Measurements from ENCODE around the gene ARHGAP24.

ARHGAP24 gene

DNA sequence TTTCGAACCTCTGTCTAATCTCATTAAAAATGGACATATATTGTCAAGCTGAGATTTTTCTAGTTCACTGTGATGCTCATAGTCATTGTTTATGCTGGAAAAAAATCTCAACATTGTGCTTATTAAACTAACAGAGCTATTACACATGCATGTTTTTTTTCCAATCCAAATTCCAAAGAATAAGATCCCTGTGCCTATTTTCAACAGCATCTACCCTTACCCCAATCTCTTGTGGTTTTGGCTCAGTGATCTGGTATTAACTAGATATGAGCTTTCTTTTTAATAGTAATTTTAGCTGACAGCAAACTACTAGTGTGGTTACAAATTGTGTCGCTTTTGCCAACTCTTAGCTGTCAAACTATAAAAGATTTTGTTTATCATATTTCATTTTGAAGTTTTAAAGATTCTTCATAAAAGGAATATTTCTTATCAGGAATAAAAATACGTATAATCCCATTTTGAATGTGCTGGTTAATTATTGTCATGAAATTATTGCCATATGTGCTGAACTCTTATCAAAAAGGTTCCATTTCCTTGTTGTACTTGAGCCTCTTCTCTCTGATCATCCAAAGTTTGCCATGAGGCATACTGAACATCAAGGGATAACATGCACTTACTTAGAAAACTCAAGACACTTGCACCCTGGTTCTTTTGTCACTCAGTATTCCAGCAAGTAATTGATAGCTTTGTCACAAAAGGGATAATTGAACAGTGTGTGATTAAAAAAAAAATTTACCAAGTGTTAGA lies 241.2 kb downstream of the ARHGAP24 start:
- H3K27ac ChIP-seq: no peak overlapping the region
- TF ChIP-seq, protein P1, sequence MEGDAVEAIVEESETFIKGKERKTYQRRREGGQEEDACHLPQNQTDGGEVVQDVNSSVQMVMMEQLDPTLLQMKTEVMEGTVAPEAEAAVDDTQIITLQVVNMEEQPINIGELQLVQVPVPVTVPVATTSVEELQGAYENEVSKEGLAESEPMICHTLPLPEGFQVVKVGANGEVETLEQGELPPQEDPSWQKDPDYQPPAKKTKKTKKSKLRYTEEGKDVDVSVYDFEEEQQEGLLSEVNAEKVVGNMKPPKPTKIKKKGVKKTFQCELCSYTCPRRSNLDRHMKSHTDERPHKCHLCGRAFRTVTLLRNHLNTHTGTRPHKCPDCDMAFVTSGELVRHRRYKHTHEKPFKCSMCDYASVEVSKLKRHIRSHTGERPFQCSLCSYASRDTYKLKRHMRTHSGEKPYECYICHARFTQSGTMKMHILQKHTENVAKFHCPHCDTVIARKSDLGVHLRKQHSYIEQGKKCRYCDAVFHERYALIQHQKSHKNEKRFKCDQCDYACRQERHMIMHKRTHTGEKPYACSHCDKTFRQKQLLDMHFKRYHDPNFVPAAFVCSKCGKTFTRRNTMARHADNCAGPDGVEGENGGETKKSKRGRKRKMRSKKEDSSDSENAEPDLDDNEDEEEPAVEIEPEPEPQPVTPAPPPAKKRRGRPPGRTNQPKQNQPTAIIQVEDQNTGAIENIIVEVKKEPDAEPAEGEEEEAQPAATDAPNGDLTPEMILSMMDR (IDR thresholded peaks at IDR 0.05): no peak
- TF ChIP-seq ZFX (IDR thresholded peaks at IDR 0.05; ENCODE audit: borderline replicate concordance): no peak

GRCh38 chr4:85717351-85717750 lies 242.4 kb downstream of the ARHGAP24 start:
- no peak overlapping the region for H3K27ac ChIP-seq

GRCh38 chr4:85717847-85718246 lies 242.9 kb downstream of the ARHGAP24 start:
- no peak for TF ChIP-seq ZFX (IDR thresholded peaks at IDR 0.05; ENCODE audit: borderline replicate concordance)
- TF ChIP-seq, protein P1 (IDR thresholded peaks at IDR 0.05): no peak
- no peak overlapping the region for H3K27ac ChIP-seq

More at GRCh38 chr4:85717351-85717750, 242.4 kb downstream of the ARHGAP24 start:
- TF ChIP-seq, protein P1 (IDR thresholded peaks at IDR 0.05): no peak
- no peak for TF ChIP-seq ZFX (IDR thresholded peaks at IDR 0.05; ENCODE audit: borderline replicate concordance)

GRCh38 chr4:85720735-85721134 lies 245.8 kb downstream of the ARHGAP24 start:
- H3K27ac ChIP-seq: no peak overlapping the region
- TF ChIP-seq, protein P1 (IDR thresholded peaks at IDR 0.05): no peak
- TF ChIP-seq ZFX (IDR thresholded peaks at IDR 0.05; ENCODE audit: borderline replicate concordance): no peak

- TF ChIP-seq ZFX (IDR thresholded peaks at IDR 0.05; ENCODE audit: borderline replicate concordance): no peak
- TF ChIP-seq, protein P1 (IDR thresholded peaks at IDR 0.05): no peak
- H3K27ac ChIP-seq: no peak overlapping the region
Observed at GRCh38 chr4:85722401-85722800, 247.5 kb downstream of the ARHGAP24 start.

DNA sequence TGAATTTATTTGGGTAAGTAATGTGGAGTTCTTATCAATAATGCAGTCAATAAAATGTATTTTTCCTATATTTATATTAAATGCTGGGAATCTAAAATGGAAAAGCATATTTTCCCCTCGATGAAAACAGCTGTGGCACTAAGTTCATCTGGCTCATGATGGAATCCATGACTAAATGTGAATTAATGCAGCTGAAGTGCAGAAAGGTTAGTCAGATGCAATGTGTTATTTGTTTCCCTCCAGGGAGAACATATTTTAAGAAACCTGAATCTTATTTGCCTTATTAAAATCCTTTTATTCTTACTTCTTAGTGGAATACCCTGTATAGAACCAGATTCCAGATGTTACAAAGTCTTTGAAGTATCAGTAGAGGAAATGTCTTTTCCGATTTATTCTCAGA lies 247.9 kb downstream of the ARHGAP24 start:
- TF ChIP-seq, protein P1 (IDR thresholded peaks at IDR 0.05): no peak
- TF ChIP-seq ZFX (IDR thresholded peaks at IDR 0.05; ENCODE audit: borderline replicate concordance): no peak
- H3K27ac ChIP-seq: no peak overlapping the region

DNA sequence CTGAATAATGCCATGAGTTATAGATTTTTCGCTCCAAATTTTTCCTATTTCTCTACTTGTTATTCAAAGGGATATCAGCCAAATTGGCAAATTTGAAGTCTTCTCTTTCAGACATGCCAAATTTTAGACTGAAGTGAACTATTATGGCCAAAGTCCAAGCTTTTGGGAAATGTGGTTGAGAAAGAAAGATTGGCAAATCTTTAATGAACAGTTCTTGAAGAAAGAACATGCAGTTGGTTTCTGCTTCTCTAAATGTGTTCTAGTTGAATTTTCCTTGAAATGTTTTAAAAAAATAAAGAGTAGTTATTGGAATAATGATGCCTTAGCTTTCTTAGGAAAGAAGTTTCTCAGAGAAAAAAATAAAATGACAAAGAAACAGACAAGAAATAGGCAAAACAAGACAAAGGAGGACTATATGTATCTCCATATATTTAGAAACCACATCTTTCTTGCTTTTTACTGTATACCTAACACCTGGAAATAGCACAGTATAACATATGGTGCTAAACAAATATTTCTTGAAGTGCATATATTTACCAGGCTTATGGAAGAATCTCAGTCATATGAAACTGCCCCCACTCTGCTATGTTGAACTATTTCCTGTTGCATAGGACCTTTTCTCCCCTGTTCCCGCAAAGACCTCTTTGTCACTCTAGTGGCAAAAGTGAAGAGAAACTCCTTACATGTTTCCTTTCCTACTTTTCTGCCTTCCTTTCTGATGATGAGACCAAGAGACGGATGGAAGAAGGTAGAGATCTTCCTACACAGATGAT lies 250.0 kb downstream of the ARHGAP24 start:
- H3K27ac ChIP-seq: no peak overlapping the region

More for the DNA sequence above, 250.0 kb downstream of the ARHGAP24 start:
- TF ChIP-seq ZFX (IDR thresholded peaks at IDR 0.05; ENCODE audit: borderline replicate concordance): no peak
- TF ChIP-seq, protein P1 (IDR thresholded peaks at IDR 0.05): no peak

Data from 22Rv1 (cell line).